Uterus (tissue), 4 donors: ENCODE results near the gene PPP2R2D. TPM values are rescaled to one million over a fixed set of nuclear protein-coding genes. Genes with fewer than 3 reads are reported as not detected.

ENCODE experiments used
- DNase-seq, 2 donors: peaks; one replicate each; pipeline ENCODE4 v3.0.0-alpha.2; 2019 to 2020
- H3K27ac ChIP-seq, 2 donors: fragments of 200-600 bp; sonication (generic); 1 replicate in 1 of 2; 2 replicates in 1 of 2; pipeline ENCODE4 v1.5.1; 2016 to 2018
- H3K27me3 ChIP-seq, 2 donors: fragments of 200-600 bp; sonication (generic); one replicate each; pipeline ENCODE4 v1.5.1; 2018 to 2019; ENCODE audit warnings: control low read depth in 1 of 2
- H3K36me3 ChIP-seq, 2 donors: fragments of 200-600 bp; sonication (generic); one replicate each; pipeline ENCODE4 v1.5.1; 2019; ENCODE audit warnings: control low read depth in 1 of 2
- H3K4me1 ChIP-seq, 2 donors: fragments of 200-600 bp; sonication (generic); one replicate each; pipeline ENCODE4 v1.5.1; 2018 to 2019; ENCODE audit warnings: control low read depth in 1 of 2
- H3K4me3 ChIP-seq, 2 donors: fragments of 200-600 bp; sonication (generic); 1 replicate in 1 of 2; 2 replicates in 1 of 2; pipeline ENCODE4 v1.5.1; 2018 to 2019; ENCODE audit warnings: mild to moderate bottlenecking in 1 of 2
- H3K9me3 ChIP-seq, 2 donors: fragments of 200-600 bp; sonication (generic); one replicate each; pipeline ENCODE4 v1.5.1; 2019; ENCODE audit warnings: control low read depth in 1 of 2
- POLR2A ChIP-seq, 2 donors: fragments of 450-650 bp; IDR thresholded peaks; one replicate each; pipeline ENCODE4 v1.6.1; 2016; ENCODE audit warnings: antibody characterized with exemption in 2 of 2, mild to moderate bottlenecking in 1 of 2, moderate library complexity in 1 of 2
- intact Hi-C: fragments of 100-400 bp; cut with DNase I; formaldehyde crosslinking; loops from one replicate; pipeline ENCODE4 v1.15.1; 2023; ENCODE audit warnings: low total_unique reads
- total RNA-seq, 4 donors: library from RNA; depleted of rRNA in 3 of 4; stranded (reverse); fragments of >200 nt in 3 of 4; gene quantifications; one replicate each; pipeline versions ENCODE4 v1.1.0 to v1.2.4, GENCODE V29; 2014 to 2023
- TF ChIP-seq, protein P1 (sequence below), 4 experiments: fragments of 200-600 bp in 2 of 4; fragments of 450-650 bp in 2 of 4; sonication (generic) in 2 of 4; IDR thresholded peaks; one replicate each; pipeline ENCODE4 v1.5.1; 2016 to 2019; ENCODE audit warnings: antibody characterized with exemption in 4 of 4, mild to moderate bottlenecking in 2 of 4, moderate library complexity in 1 of 4
- donor health status: DM: yes; HTN: yes; CAD: no.

PPP2R2D gene
- total RNA-seq, 4 donors from 2014 or later: 21.2 to 43.2 (median 36.3) TPM

GRCh38 chr10:131857156-131858117, 43.4 kb upstream of the PPP2R2D start:
- Histone ChIP-seq H3K36me3 (no peaks in the 10 kb centered on the region), H3K4me1 (no peaks in the 10 kb centered on the region), H3K27me3 (no peaks in the 10 kb centered on the region), H3K9me3 (no peaks in the 10 kb centered on the region), H3K4me3 (no peak overlapping the region), H3K27ac (no peak overlapping the region)
- intact Hi-C loops: no loop called here
- DNase-seq: peak in 1 of 2 donors; percentile 9
- TF ChIP-seq, protein P1, sequence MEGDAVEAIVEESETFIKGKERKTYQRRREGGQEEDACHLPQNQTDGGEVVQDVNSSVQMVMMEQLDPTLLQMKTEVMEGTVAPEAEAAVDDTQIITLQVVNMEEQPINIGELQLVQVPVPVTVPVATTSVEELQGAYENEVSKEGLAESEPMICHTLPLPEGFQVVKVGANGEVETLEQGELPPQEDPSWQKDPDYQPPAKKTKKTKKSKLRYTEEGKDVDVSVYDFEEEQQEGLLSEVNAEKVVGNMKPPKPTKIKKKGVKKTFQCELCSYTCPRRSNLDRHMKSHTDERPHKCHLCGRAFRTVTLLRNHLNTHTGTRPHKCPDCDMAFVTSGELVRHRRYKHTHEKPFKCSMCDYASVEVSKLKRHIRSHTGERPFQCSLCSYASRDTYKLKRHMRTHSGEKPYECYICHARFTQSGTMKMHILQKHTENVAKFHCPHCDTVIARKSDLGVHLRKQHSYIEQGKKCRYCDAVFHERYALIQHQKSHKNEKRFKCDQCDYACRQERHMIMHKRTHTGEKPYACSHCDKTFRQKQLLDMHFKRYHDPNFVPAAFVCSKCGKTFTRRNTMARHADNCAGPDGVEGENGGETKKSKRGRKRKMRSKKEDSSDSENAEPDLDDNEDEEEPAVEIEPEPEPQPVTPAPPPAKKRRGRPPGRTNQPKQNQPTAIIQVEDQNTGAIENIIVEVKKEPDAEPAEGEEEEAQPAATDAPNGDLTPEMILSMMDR (IDR thresholded peaks at IDR 0.05): no peak
- TF ChIP-seq POLR2A (IDR thresholded peaks at IDR 0.05): no peak

DNA sequence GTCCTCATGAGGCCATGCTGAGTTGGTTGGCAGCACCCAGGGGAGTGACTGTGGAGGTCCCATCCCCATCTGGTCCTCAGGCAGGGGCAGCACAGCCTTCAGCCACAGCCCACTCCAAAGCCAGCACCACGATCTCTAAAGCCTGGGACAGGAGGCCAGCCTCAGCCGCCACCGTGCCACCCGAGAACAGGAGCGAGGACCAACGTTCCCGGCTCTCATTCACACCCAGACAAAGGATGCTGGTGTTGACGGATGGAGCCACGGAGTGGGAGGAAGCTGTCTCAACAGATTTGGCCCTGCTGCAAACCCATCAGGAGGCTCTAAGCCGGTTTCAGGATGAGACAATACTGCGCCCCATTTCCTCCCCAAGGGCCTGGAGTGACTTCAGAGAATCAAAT, 42.7 kb upstream of the PPP2R2D start:
- intact Hi-C loops: no loop called here

DNA sequence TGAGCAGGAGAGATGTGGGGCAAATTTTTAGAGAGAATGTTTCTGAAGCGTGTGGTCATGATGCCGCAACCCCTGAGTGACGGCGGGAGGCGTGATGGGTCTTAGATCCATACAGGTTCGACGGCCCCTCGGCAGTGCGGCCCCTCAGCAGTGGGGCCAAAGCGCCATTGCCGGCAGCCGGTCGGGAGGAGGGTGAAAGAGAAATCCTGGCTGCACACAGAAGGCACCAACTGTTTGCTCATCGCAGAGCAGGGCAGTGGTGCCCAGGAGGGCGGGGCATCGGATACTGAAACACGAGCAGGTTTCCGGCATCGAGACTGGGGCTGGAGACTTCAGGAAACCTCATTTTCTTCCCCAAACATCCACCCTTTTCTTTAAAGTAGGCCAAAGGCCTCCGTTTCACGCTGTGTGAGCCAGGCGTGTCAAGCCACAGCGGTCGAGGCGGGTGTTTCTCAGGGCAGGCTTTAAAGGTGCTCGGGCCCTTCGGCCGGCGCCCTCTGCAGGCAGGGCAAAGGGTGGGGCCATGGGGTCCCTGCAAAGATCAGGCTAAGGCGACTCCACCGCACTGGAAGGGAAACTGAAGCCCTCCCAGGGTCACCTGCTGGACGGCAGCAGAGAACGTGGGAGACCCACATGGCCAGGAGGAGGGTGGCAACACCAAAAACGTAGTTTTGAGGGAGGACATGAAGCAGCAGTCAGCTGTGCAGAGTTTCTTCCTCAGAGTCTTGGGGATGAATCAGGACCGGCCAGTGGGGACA, 42.0 kb upstream of the PPP2R2D start:
- intact Hi-C loops: no loop called here
- no peak for TF ChIP-seq POLR2A (IDR thresholded peaks at IDR 0.05)
- TF ChIP-seq, protein P1 (IDR thresholded peaks at IDR 0.05): no peak
- DNase-seq: peak in 1 of 2 donors; percentile 3

More for the DNA sequence above, 42.7 kb upstream of the PPP2R2D start:
- no peak overlapping the region for H3K27ac ChIP-seq
- no peak overlapping the region for H3K4me3 ChIP-seq
- no peaks in the 10 kb centered on the region for H3K36me3 ChIP-seq
- H3K9me3 ChIP-seq: no peaks in the 10 kb centered on the region
- no peaks in the 10 kb centered on the region for H3K27me3 ChIP-seq
- TF ChIP-seq, protein P1 (IDR thresholded peaks at IDR 0.05): no peak
- no peak for TF ChIP-seq POLR2A (IDR thresholded peaks at IDR 0.05)
- H3K4me1 ChIP-seq: no peaks in the 10 kb centered on the region
- peak in 1 of 2 donors; percentile 5 for DNase-seq

GRCh38 chr10:131859341-131860020, 41.3 kb upstream of the PPP2R2D start:
- TF ChIP-seq, protein P1 (IDR thresholded peaks at IDR 0.05): no peak
- TF ChIP-seq POLR2A (IDR thresholded peaks at IDR 0.05): no peak
- Histone ChIP-seq H3K27ac (no peak overlapping the region), H3K9me3 (no peaks in the 10 kb centered on the region), H3K4me1 (no peaks in the 10 kb centered on the region), H3K27me3 (no peaks in the 10 kb centered on the region), H3K4me3 (no peak overlapping the region), H3K36me3 (no peaks in the 10 kb centered on the region)
- peak in 1 of 2 donors; percentile 0 for DNase-seq
- intact Hi-C loops: no loop called here

More for the DNA sequence above, 42.0 kb upstream of the PPP2R2D start:
- H3K36me3 ChIP-seq: no peaks in the 10 kb centered on the region
- no peaks in the 10 kb centered on the region for H3K4me1 ChIP-seq
- H3K27me3 ChIP-seq: no peaks in the 10 kb centered on the region
- H3K27ac ChIP-seq: no peak overlapping the region
- H3K9me3 ChIP-seq: no peaks in the 10 kb centered on the region
- no peak overlapping the region for H3K4me3 ChIP-seq
